ENCODE measurements around the gene DUXA.
"Not testable (repeated sequence)": the region's sequence is repeated elsewhere in the genome, so short reads cannot be mapped to it uniquely, and the experiment has no call there.

Gene DUXA

GRCh38 chr19:57167385-57167784 lies at the start of gene DUXA:
Gene DUXA (minus strand): TSS chr19:57167485. CDS start chr19:57167443, 42 bp downstream.
- DNase-seq: no peak

GRCh38 chr19:57212109-57212508 lies 44.8 kb upstream of the DUXA start:
- DNase-seq: no peak

DNA sequence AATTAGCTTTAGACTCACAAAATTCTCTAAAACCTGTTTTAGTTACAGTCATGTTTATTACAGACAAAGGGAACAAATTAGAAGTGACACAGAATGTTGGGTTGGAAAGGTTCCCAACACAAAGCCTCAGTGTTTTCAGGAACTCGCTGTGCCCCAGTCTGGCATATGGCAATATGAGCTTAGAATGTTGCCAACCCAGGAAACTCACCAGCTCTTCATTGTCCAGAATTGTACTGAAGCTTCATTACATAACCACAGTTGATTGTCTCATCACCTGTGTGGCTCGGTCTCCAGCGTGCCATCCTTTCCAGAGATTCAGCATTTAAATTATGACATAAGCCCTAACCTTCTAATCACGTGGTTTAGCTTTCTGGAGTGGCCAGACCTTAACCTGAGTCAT lies 43.1 kb upstream of the DUXA start:
- no peak for DNase-seq

DNA sequence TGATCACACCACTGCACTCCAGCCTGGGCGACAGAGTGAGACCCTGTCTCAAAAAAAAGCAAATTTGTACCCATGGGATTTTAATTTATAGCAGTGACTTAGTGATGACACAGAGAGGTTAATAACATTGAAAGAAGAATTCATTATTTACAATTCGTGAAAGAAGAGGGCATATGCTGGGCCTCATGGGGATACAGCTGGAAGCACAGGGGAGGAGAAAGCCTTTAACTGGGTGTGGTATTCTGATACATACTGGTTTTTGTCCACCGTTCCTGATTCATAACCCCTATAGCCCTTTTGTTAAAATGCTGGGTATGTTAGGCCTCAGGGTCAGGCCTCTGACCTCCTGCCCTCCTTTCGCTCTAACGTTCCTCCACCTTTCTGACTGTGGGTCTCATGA lies 34.9 kb upstream of the DUXA start:
- DNase-seq: no peak

GRCh38 chr19:57197874-57198273 lies 30.6 kb upstream of the DUXA start:
- not testable (repeated sequence) for DNase-seq

- no peak for DNase-seq
Measured at GRCh38 chr19:57192993-57193392, 25.7 kb upstream of the DUXA start.

DNA sequence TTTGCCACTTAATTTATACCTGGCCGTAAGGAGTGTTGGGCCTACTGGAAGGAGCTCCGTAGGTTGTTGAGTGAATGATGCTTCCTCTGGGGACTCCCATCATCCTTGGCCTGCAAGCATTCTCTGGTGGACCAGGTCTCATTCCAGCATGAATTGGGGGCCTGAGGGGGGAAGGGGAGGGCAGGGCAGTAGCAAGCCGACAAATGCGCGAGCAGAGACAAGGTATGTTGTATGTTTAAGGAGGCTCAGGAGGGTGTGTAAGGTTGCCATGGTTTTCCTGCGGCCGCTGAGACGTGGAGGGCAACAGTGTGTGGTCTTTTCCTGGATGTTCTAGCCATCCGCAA lies 24.8 kb upstream of the DUXA start:
- DNase-seq: no peak

- peak; percentile 51 for DNase-seq
Measured at GRCh38 chr19:57191141-57192076, 24.1 kb upstream of the DUXA start, which contains the start of gene ZNF264. Gene ZNF264 (plus strand): TSS chr19:57191500. CDS start chr19:57191914, 414 bp downstream.

DNA sequence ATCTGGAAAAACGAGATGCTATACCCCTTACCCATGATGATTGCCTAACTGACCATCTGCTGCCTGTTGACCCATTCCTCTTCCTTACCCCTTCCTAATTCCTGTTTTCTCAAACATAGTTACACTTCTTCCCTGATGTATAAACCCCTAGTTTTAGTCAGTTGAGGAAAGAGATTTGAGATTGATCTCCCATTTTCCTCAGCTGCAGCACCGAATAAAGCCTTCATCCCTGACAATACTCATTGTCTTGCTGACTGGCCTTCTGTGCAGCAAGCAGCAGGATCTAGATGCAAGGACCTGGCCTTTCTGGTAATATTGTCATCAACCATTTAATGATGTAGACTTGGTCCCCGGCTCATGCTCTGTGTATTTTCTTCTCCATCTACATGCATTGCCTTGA lies 23.0 kb upstream of the DUXA start:
- DNase-seq: no peak

DNA sequence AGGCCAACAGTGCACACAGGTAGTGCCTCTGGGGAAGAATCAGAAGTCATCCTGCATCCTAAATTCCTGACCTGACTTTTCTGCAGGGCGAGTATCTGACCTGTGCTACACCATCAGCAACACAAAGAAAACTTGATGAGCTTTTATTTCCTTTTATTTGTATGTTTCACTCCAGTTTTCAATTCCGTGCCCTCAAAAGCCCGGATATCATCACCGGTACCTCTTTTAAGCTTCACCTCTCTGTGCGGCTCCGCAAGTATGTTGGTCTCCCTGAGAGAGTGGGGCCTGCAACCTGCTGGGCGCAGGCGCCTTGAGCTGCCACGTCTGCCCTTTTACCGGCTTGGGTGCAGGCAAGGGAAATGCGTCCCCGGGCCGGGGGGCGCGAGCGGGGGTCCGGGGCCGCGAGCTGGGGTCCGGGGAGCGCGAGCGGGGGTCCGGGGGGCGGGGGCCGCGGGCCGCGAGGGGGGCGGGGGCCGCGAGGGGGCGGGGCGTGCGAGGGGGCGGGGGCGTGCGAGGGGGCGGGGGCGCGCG lies 4.3 kb upstream of the DUXA start:
- no peak for DNase-seq

DNA sequence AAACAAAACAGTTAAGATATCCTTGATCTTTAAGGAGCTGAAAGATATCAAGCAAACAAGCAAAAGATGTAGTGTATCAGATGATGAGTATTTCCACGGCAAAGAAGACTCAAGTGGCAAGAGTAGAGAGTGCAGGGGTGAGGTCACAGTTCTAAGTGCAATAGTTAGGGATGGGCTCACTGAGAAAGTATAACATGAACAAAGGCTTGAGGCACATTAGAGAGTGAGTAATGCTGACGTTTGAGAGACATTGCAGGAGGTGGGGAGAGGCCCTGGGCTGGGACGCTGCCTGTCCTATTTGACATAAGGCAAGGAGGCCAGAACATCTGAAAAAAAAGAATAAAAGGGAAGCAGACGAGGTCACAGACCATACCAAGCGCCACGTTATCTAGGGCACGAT lies 1.4 kb downstream of the DUXA start:
- DNase-seq: no peak

DNA sequence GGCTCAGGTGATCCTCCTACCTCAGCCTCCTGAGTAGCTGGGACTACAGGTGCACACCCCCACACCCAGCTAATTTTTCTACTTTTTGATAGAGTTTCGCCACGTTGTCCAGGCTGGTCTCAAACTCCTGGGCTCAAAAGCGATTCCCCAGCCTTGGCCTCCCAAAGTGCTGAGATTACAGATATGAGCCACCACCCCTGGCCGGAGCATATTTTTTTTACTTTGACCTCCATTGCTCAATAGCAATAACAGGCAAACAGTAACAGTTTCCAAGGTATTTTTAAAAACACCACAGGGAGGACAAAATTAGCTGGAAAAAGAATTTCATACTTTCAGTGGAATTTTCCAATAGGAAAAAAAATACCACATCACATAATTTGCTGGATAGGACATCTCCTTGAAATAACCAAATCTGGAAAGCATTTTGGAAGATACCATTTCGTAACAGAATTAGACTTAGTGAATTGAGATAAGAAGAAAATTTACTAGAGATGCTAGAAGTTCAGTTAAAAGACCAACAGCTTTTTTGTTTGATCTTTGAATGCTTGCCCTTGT lies 5.2 kb downstream of the DUXA start:
- no peak for DNase-seq

DNA sequence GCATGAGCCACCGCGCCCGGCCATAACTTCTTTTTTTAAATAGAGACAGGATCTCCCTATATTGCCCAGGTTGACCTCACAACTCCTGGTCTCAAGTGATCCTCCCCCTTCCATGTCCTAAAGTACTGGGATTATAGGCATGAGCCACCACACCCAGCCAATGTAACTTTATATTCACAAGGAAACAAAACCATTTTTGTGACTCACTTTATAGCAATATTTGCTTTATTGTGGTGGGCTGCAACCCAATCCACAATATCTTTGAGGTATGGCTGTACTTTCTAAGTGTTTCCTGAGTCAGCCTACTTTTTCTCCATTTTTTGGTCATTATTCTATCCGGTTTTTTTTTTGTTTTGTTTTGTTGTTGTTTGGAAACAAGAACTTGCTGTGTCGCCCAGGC lies 14.4 kb downstream of the DUXA start:
- DNase-seq: no peak

DNA sequence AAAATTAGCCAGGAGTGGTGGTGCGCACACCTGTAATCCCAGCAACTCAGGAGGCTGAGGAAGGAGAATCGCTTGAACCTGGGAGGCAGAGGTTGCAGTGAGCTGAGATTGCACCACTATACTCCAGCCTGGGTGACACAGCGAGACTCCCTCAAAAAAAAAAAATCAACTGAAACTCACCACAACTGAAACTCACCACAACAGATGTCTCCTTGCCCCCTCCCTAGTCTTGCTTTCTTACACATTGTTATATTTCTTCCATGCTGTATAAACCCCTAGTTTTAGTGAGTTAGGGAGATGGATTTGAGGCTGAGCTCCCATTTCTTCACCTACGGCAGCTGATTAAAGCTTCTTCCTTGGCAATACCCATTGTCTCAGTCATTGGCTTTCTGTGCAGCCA lies 25.6 kb downstream of the DUXA start:
- no peak for DNase-seq

DNA sequence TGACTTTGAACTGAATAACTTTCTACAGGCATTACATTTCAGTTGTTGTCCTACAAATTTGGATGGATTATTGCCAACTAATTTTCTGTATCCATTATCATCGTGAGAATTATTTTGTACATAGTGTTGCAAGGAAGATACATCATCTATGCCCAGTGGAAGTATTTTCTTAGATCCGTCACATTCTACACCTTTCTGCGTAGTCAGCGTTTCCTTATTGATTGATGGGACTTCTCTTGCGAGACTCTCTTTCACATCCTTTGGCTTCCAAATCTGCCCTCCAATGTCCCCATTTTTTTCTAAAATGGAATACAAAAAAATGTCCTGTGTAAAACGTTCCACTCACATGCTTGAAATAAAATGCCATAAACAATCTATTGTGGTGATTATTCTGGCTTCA lies 31.5 kb downstream of the DUXA start:
- no peak for DNase-seq

- DNase-seq: not testable (repeated sequence)
Measured at GRCh38 chr19:57127403-57127802, 39.9 kb downstream of the DUXA start.

DNA sequence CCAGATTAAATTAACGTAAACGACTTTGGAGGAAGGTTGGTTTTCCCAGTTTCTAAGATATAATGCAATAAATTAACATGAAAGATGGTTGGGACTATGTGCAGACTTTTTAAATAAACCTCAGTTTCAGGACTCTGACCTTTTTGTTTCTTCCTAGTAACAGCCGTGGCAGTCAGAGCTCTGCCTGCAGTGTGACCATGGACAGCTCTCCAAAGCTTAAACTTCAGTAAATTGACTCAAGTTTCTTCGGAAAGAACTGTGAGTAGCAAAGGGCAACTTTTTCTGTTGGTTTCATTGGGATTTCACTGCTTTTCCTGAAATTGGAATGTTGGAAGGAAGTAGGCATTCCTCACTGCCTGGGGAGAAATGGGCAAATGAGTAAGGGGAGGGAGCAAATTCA lies 43.4 kb downstream of the DUXA start:
- no peak for DNase-seq

DNA sequence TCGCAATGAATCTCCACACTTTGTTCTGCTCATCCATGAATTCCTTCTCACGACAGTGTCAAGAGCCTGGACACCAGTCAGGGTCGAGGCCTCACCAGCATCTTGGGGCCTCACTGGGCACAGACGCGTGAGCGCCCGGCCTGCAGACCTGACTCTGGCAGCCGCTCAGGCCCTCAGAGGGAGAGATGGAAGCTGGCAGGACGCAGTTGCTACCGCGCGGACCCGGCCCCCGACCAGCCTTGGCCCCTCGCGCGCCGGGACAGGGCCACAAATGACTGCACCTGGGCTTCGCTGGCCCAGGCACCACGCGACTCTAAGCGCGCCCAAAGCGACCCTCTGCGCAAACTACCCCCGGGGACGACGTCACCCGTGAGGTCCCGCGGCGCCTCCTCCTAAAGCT lies 48.4 kb downstream of the DUXA start:
- no peak for DNase-seq

DNA sequence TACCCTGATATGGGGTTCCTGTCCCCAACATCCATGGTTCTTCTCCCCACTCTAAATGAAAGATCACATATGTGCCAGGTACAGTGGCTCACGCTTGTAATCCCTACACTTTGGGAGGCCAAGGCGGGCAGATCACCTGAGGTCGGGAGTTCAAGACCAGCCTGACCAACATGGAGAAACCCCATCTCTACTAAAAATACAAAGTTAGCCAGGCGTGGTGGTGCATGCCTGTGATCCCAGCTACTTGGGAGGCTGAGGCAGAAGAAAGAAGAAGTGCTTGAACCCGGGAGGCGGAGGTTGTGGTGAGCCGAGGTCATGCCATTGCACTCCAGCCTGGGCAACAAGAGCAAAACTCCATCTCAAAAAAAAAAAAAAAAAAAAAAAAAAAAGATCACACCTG lies 53.8 kb downstream of the DUXA start:
- not testable (repeated sequence) for DNase-seq

- DNase-seq: no peak
Measured at GRCh38 chr19:57111329-57111644, 56.0 kb downstream of the DUXA start.

- no peak for DNase-seq
Measured at GRCh38 chr19:57110592-57111328, 56.5 kb downstream of the DUXA start.

- no peak for DNase-seq
Measured at GRCh38 chr19:57106722-57107235, 60.5 kb downstream of the DUXA start.

DNA sequence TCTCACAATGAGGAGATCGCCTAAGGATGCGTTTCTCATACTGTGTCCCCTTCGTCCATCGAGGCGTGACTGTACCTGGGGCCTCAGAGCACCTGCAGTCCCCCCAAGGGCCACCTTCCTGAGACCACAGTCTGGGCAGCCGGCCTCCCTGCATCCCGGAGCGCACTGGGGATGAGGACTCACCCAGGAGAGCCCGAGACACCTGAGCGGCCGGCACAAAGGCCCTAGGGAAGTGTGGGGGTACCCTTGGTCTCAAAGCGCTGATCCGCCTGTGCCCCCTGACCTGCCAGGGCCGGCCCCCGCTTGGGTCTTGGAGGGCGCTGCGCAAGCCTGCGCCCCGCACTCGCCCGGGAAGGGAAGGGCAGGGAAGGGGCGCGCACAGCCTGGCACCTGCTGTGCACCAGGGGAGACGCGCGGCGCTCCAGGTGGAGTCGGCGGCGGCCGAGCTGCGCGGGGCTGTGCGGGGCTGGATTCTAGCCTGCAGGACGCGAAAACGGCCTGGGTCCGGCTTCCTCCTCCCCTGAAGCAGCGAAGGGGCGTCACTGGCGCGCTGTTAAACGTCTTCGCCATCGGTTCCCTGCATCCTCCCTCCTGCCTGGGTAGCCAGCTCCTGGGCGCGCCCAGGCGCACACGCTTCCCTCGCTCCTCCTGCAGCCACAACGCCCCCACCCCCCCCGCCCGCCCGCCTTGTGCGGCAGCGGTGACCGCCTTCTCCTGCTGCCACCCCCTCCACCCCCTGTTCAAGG lies 61.1 kb downstream of the DUXA start:
- DNase-seq: no peak
